ENCODE data around the gene CXCL14.

- TF ChIP-seq CTCF (IDR thresholded peaks at IDR 0.05; ENCODE audit: low read depth, low read length, poor library complexity, severe bottlenecking) (no peak), EZH2phosphoT487 (IDR thresholded peaks at IDR 0.05; ENCODE audit: borderline replicate concordance, low read length) (no peak)
Measured at GRCh38 chr5:135584276-135584675, 5.5 kb upstream of the CXCL14 start.
